ENCODE results near the gene SRC.

Gene SRC

DNA sequence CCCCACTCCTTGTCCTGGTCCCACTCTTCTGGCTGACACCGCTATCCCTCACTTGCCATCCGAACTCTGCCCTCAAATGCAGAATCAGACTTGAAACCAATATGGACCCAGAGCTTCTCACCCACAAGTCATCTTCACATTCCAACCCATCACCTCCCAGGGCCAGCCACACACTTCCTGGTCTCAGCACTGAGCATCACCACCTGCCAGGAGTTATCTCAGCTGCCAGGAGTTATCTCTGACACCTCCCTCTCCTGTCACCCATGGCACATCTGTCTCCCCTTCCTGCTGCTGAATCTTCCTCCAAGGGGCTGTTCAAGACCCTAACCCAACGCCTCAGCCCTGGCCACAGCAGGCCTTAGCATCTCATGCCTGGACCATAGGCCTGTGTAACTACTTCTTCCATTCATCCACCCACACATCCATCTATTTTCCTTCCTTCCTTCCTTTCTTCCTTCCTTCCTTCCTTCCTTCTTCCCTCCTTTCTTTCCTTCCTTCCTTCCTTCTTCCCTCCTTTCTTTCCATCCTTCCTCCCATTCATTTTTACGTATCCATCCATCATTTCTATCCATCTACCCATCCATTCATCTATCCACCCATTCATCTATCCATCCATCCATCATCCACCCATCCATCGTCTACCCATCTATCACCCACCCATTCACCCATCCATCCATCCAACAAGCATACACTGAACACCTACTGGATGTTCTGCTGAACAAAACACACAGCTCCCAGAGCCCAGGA lies 100.5 kb downstream of the SRC start:
- in situ Hi-C loops (cut with HindIII; ENCODE audit: low sequenced_read_pairs), result no loop called here

DNA sequence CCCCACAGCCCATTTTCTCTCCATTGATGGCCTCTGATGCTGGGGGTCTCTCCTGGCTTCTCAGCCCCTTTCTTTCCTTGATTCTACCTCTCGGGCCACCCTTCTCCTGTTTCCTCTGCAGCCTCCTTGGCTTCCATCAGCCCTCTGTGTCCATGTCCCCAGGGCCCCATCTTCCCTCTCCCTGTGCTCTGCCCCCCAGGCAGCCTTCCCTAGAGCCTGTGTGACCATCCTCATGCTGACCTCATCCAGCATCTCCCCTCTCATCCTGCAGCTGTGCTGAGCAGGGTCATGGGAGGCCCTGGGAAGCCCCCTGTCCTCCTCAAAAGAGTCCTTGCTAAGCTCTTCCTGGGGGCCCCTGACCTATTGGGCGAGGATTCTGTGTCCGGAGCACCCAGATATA lies 101.7 kb downstream of the SRC start:
- in situ Hi-C loops (cut with HindIII; ENCODE audit: low sequenced_read_pairs), result no loop called here

DNA sequence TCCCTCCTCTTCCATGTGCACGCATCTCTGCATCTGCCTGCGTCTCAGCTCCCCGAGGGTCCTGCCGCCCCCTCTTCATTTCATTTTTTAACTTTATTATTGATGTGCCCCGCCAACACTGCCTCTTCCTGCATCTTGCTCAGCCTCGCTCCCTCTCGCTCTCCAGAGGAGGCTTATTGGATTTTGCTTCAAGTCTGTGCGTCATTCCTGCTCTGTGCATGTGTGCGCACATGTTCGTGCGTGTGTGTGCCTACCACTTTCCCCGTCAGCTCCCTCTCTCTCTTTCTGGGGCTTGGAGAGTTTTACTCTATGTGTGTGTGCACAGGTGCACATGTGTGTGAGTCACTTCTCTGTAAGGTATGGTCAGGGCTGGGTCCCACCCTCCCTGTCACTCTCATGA lies 103.3 kb downstream of the SRC start:
- in situ Hi-C loops (cut with HindIII; ENCODE audit: low sequenced_read_pairs), result no loop called here

DNA sequence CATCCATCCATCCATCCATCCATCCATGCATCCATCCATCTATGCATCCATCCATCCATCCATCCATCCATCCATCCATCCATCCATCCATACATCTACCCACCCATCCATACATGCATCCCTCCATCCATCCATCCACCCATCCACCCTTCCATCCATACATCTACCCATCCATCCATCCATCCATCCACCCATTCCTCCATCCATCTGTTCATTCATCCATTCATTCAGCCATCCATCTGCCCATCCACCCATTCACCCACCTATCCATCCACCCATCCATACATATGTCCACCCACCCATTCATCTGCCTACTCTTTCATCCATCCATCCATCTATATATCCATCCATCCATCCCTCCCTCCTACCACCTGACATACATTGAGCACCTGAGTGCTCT lies 104.4 kb downstream of the SRC start:
- in situ Hi-C loops (cut with HindIII; ENCODE audit: low sequenced_read_pairs), result no loop called here

DNA sequence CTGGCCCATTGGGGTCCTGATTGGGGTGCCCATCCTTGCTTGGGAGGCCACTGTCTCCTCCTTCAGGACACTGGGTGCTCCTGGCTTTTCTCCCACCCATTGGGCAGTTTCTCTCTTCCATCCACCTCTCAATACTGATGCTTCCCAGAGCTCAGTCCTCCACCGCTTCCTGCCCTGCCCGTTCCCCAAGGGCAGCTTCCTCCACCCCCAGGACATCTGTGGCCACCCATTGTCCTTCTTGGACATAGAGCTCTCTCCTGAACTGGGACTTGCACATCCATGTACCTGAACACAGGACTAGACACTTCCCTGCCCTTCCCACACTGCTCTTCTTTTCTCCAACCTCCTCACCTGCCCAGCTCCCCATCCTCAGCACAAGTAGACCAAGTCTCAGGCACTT lies 105.7 kb downstream of the SRC start:
- in situ Hi-C loops (cut with HindIII; ENCODE audit: low sequenced_read_pairs), result no loop called here

DNA sequence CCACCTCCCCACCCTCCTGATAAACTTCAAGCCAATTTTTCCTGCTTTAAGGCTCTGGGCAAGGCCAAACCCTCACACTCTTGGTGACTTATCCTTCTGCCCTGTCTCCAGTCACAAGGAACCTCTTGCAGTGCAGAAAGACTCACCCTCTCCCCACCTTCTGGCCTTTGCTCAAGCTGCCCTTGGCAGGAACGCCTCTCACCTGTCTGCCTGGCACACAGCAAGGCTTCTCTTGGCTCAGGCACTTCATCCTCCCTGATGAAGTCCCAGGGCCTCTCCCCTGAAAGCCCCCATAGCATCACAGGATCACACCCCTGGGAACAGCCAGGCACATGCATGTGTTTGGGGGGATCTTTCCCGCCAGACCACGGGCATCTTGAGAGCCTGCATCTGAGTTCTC lies 106.3 kb downstream of the SRC start:
- in situ Hi-C loops (cut with HindIII; ENCODE audit: low sequenced_read_pairs), result no loop called here

DNA sequence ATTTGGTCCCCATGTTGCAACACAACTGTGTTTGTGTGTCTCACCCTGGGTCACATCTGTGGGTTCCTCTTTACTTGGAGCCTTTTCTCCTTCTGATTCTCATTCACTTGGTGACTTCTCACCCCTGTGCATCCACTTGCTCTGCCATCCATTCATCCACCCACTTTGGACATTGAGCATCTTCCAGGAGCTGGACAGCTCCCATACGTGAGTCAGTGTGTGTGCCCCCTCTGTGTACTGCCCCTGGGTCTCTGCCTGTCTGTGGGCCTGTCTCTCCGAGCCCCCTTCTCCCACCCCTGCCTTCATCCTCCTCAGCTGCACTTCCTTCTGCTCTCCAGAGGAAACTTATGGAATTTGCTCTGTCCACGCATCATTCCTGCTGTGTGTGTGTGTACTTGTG lies 107.3 kb downstream of the SRC start:
- in situ Hi-C loops (cut with HindIII; ENCODE audit: low sequenced_read_pairs), result no loop called here

DNA sequence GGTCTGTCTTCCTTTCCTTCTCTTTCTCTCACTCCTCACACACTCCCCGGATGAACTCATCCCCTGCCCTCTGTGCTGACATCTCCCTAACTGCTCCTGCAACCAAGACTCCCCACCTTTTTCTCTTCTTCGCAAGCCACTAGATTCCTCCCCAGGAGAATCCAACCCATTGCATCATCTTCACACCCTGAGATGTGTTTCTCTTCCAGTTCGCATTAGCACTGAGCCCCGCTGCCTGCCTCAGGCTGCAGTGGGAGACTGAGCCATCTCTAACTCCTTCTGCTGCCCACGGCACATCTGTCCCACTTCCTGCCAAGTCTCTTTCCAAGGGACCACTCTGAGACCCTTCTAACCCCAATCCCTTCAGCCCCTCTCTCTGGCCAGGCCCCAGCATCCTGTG lies 107.9 kb downstream of the SRC start:
- in situ Hi-C loops (cut with HindIII; ENCODE audit: low sequenced_read_pairs), result no loop called here

DNA sequence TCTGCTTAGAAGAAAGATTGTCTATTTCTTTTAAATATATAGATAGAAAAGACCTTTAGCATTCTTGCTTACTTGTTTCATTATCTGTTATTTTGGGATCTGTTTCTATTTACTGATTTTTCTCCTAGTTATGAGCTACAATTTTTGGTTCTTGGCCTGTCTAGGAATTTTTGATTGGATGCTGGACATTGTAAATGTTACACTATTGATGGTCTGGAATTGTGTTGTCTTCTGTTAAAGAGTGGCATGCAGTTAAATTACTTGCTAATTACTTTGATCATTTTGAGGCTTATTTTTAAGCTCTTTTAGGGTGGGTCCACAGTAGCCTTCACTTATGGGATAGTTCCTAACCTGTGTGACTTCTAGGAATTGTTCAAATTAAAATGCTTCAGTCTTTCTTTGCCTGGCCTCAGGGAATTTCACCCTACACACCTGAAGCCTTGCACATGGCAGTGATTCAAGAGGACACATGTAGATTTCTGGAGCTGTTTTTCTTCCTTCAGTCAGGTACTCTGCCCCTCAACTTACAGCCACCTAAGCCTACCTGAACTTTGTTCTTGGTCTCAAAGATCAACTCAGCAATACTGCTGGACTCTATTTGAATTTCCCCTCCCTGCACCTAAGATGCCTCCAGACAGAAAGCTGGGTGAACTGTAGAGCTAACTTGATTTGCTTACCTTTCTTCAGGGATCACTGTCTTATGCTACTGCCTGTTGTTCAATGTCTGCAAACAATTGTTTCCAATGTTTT lies 108.9 kb downstream of the SRC start:
- in situ Hi-C loops (cut with HindIII; ENCODE audit: low sequenced_read_pairs), result no loop called here
